NCI-H82 treated with DMSO at 0.1 percent for 48 hours (cell line): ENCODE data around the gene CREBBP.

Source experiments
- DNase-seq: peaks from one replicate; lab custom pipeline; 2025; ENCODE audit not compliant: unreplicated experiment; lab: John Stamatoyannopoulos, UW

CREBBP gene

GRCh38 chr16:3879887-3880564 lies 487 bp downstream of the CREBBP start:
- no peak for DNase-seq

GRCh38 chr16:3879258-3879886 lies 1.1 kb downstream of the CREBBP start:
- no peak for DNase-seq

GRCh38 chr16:3878610-3879009 lies 1.9 kb downstream of the CREBBP start:
- no peak for DNase-seq

GRCh38 chr16:3876695-3877094 lies 3.8 kb downstream of the CREBBP start:
- DNase-seq: no peak

- DNase-seq: no peak
Observed at GRCh38 chr16:3876160-3876559, 4.4 kb downstream of the CREBBP start.

GRCh38 chr16:3874794-3875692 lies 5.5 kb downstream of the CREBBP start:
- DNase-seq: no peak

GRCh38 chr16:3874242-3874641 lies 6.3 kb downstream of the CREBBP start:
- no peak for DNase-seq

- no peak for DNase-seq
Observed at GRCh38 chr16:3873482-3874173, 6.9 kb downstream of the CREBBP start.

- DNase-seq: no peak
Observed at GRCh38 chr16:3872216-3872895, 8.2 kb downstream of the CREBBP start.

- DNase-seq: no peak
Observed at GRCh38 chr16:3868967-3869366, 11.5 kb downstream of the CREBBP start.

GRCh38 chr16:3868556-3868955 lies 12.0 kb downstream of the CREBBP start:
- DNase-seq: no peak

GRCh38 chr16:3866703-3867431 lies 13.6 kb downstream of the CREBBP start:
- no peak for DNase-seq

GRCh38 chr16:3865241-3865640 lies 15.3 kb downstream of the CREBBP start:
- no peak for DNase-seq

GRCh38 chr16:3864562-3864961 lies 16.0 kb downstream of the CREBBP start:
- DNase-seq: no peak

- no peak for DNase-seq
Observed at GRCh38 chr16:3863587-3863986, 16.9 kb downstream of the CREBBP start.

- DNase-seq: no peak
Observed at GRCh38 chr16:3861808-3862451, 18.6 kb downstream of the CREBBP start.

- DNase-seq: no peak
Observed at GRCh38 chr16:3859889-3860288, 20.6 kb downstream of the CREBBP start.

- DNase-seq: no peak
Observed at GRCh38 chr16:3858801-3859200, 21.7 kb downstream of the CREBBP start.

- DNase-seq: no peak
Observed at GRCh38 chr16:3857189-3858043, 23.1 kb downstream of the CREBBP start.
